SK-N-SH (cell line): ENCODE results near the gene PTRH2.

Experiments
- CTCF ChIP-seq: fragments of 200-600 bp; sonication (generic); IDR thresholded peaks from 2 replicates; pipeline ENCODE4 v1.6.1; 2017; ENCODE audit warnings: antibody characterized with exemption, mild to moderate bottlenecking, moderate library complexity
- EZH2phosphoT487 ChIP-seq: fragments of 200-600 bp; sonication (generic); IDR thresholded peaks from 2 replicates; pipeline ENCODE4 v1.6.1; 2017; ENCODE audit warnings: low read depth, mixed run types, mild to moderate bottlenecking, antibody characterized with exemption, moderate library complexity, borderline replicate concordance
- FOXM1 ChIP-seq: IDR thresholded peaks from 2 replicates; pipeline ENCODE4 v1.4.0; 2012; ENCODE audit warnings: low read depth, mild to moderate bottlenecking
- POLR2AphosphoS5 ChIP-seq: IDR thresholded peaks from 2 replicates; pipeline ENCODE4 v1.6.1; 2012; ENCODE audit warnings: low read depth, low read length
- SMC3 ChIP-seq: IDR thresholded peaks from 2 replicates; pipeline ENCODE4 v1.6.1; 2012; ENCODE audit warnings: low read depth, low read length, improper control_type of control experiment
- TAF1 ChIP-seq: IDR thresholded peaks from 2 replicates; pipeline ENCODE4 v1.6.1; 2012; ENCODE audit warnings: low read depth, mild to moderate bottlenecking, low read length, moderate library complexity, borderline replicate concordance
- USF1 ChIP-seq: IDR thresholded peaks from 2 replicates; pipeline ENCODE4 v1.4.0; 2012; ENCODE audit warnings: low read depth, borderline replicate concordance

DNA sequence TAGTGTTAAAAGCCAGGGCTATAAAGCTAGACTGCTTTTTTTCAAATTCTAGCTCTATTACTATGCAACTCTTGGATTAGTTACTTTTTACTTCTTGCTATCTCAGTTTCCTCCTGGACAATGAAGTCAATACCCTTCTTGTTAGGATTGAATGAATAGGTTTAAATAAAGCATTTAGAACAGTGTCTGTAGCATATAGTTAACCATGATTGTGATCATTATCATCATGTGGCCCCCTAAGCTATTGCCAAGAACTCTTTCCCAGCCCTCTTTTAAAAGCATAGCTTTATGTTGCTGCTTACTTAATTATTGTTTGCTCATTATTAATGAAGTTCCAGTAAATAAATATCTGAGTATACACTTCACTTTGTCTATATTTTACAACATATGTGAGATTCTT, 4.7 kb upstream of the PTRH2 start:
- TF ChIP-seq SMC3 (no peak), FOXM1 (no peak), TAF1 (no peak), CTCF (no peak), POLR2AphosphoS5 (no peak), USF1 (no peak), EZH2phosphoT487 (no peak)
